Neural progenitor cell (in vitro differentiated cells): ENCODE results near the gene CD200R1L. TPM values are rescaled to one million over a fixed set of nuclear protein-coding genes. Genes with fewer than 3 reads are reported as not detected.

Experiments
- DNase-seq: peaks from one replicate; pipeline ENCODE4 v3.0.0-alpha.2; 2016; ENCODE audit warnings: low spot score
- H2AFZ ChIP-seq: fragments of 200-600 bp; sonication (generic); replicated peaks from 2 replicates; pipeline ENCODE4 v1.6.1; 2016; ENCODE audit warnings: antibody characterized with exemption
- H3F3A ChIP-seq: fragments of 200-600 bp; sonication (generic); 2 replicates; pipeline ENCODE4 v1.6.1; 2016; ENCODE audit warnings: antibody characterized with exemption, low read depth
- H3K27ac ChIP-seq: fragments of 200-600 bp; sonication (generic); 2 replicates; pipeline ENCODE4 v1.5.1; 2016; ENCODE audit warnings: mild to moderate bottlenecking
- H3K27me3 ChIP-seq: fragments of 200-600 bp; sonication (generic); 2 replicates; pipeline ENCODE4 v1.6.1; 2016; ENCODE audit warnings: mild to moderate bottlenecking, moderate library complexity
- H3K36me3 ChIP-seq: fragments of 200-600 bp; sonication (generic); 2 replicates; pipeline ENCODE4 v1.5.1; 2016
- H3K4me1 ChIP-seq: fragments of 200-600 bp; sonication (generic); 2 replicates; pipeline ENCODE4 v1.6.1; 2016; ENCODE audit warnings: mixed run types
- H3K4me2 ChIP-seq: fragments of 200-600 bp; sonication (generic); 2 replicates; pipeline ENCODE4 v1.6.1; 2016
- H3K4me3 ChIP-seq: fragments of 200-600 bp; sonication (generic); 2 replicates; pipeline ENCODE4 v1.5.1; 2016
- H3K79me2 ChIP-seq: fragments of 200-600 bp; sonication (generic); 2 replicates; pipeline ENCODE4 v1.6.1; 2016; ENCODE audit warnings: low read depth
- H3K9ac ChIP-seq: fragments of 200-600 bp; sonication (generic); 2 replicates; pipeline ENCODE4 v1.6.1; 2016
- H3K9me3 ChIP-seq: fragments of 200-600 bp; sonication (generic); 2 replicates; pipeline ENCODE4 v1.5.1; 2016; ENCODE audit warnings: low read depth
- H4K20me1 ChIP-seq: fragments of 200-600 bp; sonication (generic); 2 replicates; pipeline ENCODE4 v1.6.1; 2016; ENCODE audit warnings: low read depth
- H3K27ac Mint-ChIP-seq: 3 replicates; pipeline ENCODE4 v1.8.0; 2021; ENCODE audit warnings: mixed read lengths
- H3K27me3 Mint-ChIP-seq: 2 replicates; pipeline ENCODE4 v1.8.0; 2022; ENCODE audit warnings: low read depth, mild to moderate bottlenecking, inconsistent platforms, moderate library complexity, mixed read lengths; ENCODE audit not compliant: insufficient read depth
- H3K36me3 Mint-ChIP-seq: 3 replicates; pipeline ENCODE4 v1.8.0; 2021; ENCODE audit warnings: mixed read lengths
- H3K4me1 Mint-ChIP-seq: 3 replicates; pipeline ENCODE4 v1.8.0; 2021; ENCODE audit warnings: mixed read lengths
- H3K4me3 Mint-ChIP-seq: 3 replicates; pipeline ENCODE4 v1.8.0; 2021; ENCODE audit warnings: mild to moderate bottlenecking, moderate library complexity, mixed read lengths
- H3K9me3 Mint-ChIP-seq: 3 replicates; pipeline ENCODE4 v1.8.0; 2020; ENCODE audit warnings: mixed read lengths
- CTCF ChIP-seq: fragments of 200-600 bp; sonication (generic); IDR thresholded peaks from 2 replicates; pipeline ENCODE4 v1.5.1; 2017; ENCODE audit warnings: antibody characterized with exemption, mild to moderate bottlenecking
- EZH2 ChIP-seq: fragments of 200-600 bp; sonication (generic); IDR thresholded peaks from 2 replicates; pipeline ENCODE4 v1.6.1; 2017; ENCODE audit warnings: antibody characterized with exemption, mild to moderate bottlenecking, moderate library complexity
- EZH2phosphoT487 ChIP-seq: fragments of 200-600 bp; sonication (generic); IDR thresholded peaks from 2 replicates; pipeline ENCODE4 v1.6.1; 2017; ENCODE audit warnings: antibody characterized with exemption
- total RNA-seq: library from RNA; depleted of rRNA; stranded (reverse); fragments of >200 nt; gene quantifications from 2 replicates; pipeline ENCODE4 v1.2.3, GENCODE V29; 2015; ENCODE audit warnings: low replicate concordance

Gene CD200R1L
- total RNA-seq, 1 donor from 2014 or later: not detected

GRCh38 chr3:112818289-112818688 is 28.4 kb downstream of the CD200R1L start:
- Histone ChIP-seq H3K4me2 (no peak overlapping the region), H2AFZ (no peak overlapping the region), H3K4me1 (no peaks in the 10 kb centered on the region), H3F3A (no peaks in the 10 kb centered on the region), H3K4me3 (no peak overlapping the region), H3K9ac (no peak overlapping the region), H3K36me3 (no peaks in the 10 kb centered on the region), H3K27me3 (no peaks in the 10 kb centered on the region), H3K79me2 (no peaks in the 10 kb centered on the region), H3K27ac (no peak overlapping the region), H4K20me1 (no peaks in the 10 kb centered on the region), H3K9me3 (no peaks in the 10 kb centered on the region)
- Mint-ChIP-seq H3K4me3 (no peak overlapping the region), H3K36me3 (no peaks in the 10 kb centered on the region), H3K4me1 (no peaks in the 10 kb centered on the region), H3K9me3 (no peaks in the 10 kb centered on the region), H3K27me3 (no peaks in the 10 kb centered on the region), H3K27ac (no peak overlapping the region)
- no peak for DNase-seq
- no peak for TF ChIP-seq CTCF
- TF ChIP-seq EZH2: no peak
- TF ChIP-seq EZH2phosphoT487: no peak

GRCh38 chr3:112817797-112818196 is 28.9 kb downstream of the CD200R1L start:
- H2AFZ ChIP-seq: no peak overlapping the region
- no peaks in the 10 kb centered on the region for H3K4me1 ChIP-seq
- Mint-ChIP-seq H3K4me1 (no peaks in the 10 kb centered on the region), H3K4me3 (no peak overlapping the region), H3K9me3 (no peaks in the 10 kb centered on the region), H3K36me3 (no peaks in the 10 kb centered on the region), H3K27me3 (no peaks in the 10 kb centered on the region), H3K27ac (no peak overlapping the region)
- H3K27ac ChIP-seq: no peak overlapping the region
- H3F3A ChIP-seq: no peaks in the 10 kb centered on the region
- no peaks in the 10 kb centered on the region for H3K79me2 ChIP-seq
- no peaks in the 10 kb centered on the region for H3K36me3 ChIP-seq
- H3K9ac ChIP-seq: no peak overlapping the region
- H3K4me2 ChIP-seq: no peak overlapping the region
- H3K27me3 ChIP-seq: no peaks in the 10 kb centered on the region
- TF ChIP-seq CTCF (no peak), EZH2phosphoT487 (no peak), EZH2 (no peak)
- no peaks in the 10 kb centered on the region for H4K20me1 ChIP-seq
- H3K4me3 ChIP-seq: no peak overlapping the region
- no peaks in the 10 kb centered on the region for H3K9me3 ChIP-seq
- DNase-seq: no peak

GRCh38 chr3:112817271-112817670 is 29.4 kb downstream of the CD200R1L start:
- TF ChIP-seq CTCF: no peak
- no peak for TF ChIP-seq EZH2
- no peak for TF ChIP-seq EZH2phosphoT487
- no peaks in the 10 kb centered on the region for H4K20me1 ChIP-seq
- Mint-ChIP-seq H3K4me3 (no peak overlapping the region), H3K36me3 (no peaks in the 10 kb centered on the region), H3K27me3 (no peaks in the 10 kb centered on the region), H3K27ac (no peak overlapping the region), H3K4me1 (no peaks in the 10 kb centered on the region), H3K9me3 (no peaks in the 10 kb centered on the region)
- H3F3A ChIP-seq: no peaks in the 10 kb centered on the region
- no peaks in the 10 kb centered on the region for H3K79me2 ChIP-seq
- no peak overlapping the region for H3K4me3 ChIP-seq
- H3K27me3 ChIP-seq: no peaks in the 10 kb centered on the region
- H3K4me2 ChIP-seq: no peak overlapping the region
- DNase-seq: no peak
- H3K9me3 ChIP-seq: no peaks in the 10 kb centered on the region
- H3K27ac ChIP-seq: no peak overlapping the region
- H3K36me3 ChIP-seq: no peaks in the 10 kb centered on the region
- H3K9ac ChIP-seq: no peak overlapping the region
- no peak overlapping the region for H2AFZ ChIP-seq
- H3K4me1 ChIP-seq: no peaks in the 10 kb centered on the region
